Measurements from ENCODE around the gene RNF214.

RNF214 gene

GRCh38 chr11:117289795-117290194 lies 57.3 kb downstream of the RNF214 start:
- no peak for DNase-seq

DNA sequence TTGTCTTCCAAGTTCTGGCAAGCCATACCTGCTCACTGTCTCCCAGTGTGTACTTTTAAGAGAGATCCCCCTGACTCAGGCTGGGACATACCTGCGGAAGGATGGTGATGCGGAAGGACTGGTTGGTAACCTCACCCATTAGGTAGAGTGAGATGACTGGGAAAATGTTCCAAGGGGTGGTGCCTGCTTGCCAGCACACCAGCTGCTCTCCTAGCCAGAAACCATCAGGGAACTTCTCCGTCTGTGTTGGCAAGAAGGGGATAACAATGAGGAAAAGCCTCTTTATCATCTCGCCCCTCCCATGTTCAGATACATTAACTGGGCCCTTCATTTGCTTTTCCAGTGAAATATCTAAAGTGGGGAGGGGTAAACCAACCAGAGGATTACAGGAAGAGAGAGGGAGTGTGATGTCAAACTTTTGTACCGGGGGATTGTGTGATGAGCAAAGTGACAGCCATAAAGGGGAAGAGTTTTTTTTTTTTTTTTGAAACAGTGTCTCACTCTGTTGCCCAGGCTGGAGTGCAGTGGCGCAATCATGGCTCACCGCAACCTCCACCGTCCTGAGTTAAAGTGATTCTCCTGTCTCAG lies 58.4 kb downstream of the RNF214 start, which contains the start of gene BACE1-AS:
Gene BACE1-AS, plus strand, starts transcription at position 538 of the 588 bp plus-strand sequence.
- DNase-seq = no peak

GRCh38 chr11:117292616-117293015 lies 60.1 kb downstream of the RNF214 start:
- no peak for DNase-seq

- no peak for DNase-seq
These were observed 63.1 kb downstream of the RNF214 start for GRCh38 chr11:117295438-117296137.

- DNase-seq = no peak
These were observed 64.4 kb downstream of the RNF214 start for GRCh38 chr11:117296881-117297280.

DNA sequence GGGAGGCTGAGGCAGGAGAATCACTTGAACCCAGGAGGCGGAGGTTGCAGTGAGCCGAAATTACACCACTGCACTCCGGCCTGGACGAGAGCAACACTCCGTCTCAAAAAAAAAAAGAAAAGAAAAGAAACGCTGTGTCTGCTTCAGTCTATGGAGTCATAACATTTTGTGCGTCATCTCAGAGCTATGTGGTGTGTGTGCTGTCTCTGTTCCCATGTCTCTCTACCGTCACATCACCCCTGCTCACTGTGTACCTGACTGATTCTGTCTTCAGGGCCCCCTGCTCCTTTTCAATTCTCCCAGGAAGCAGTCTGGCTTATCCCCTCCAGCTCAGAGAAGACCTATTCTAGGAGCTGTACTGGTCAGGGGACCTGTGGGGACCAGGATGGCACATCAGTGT lies 65.7 kb downstream of the RNF214 start:
- DNase-seq = no peak

DNA sequence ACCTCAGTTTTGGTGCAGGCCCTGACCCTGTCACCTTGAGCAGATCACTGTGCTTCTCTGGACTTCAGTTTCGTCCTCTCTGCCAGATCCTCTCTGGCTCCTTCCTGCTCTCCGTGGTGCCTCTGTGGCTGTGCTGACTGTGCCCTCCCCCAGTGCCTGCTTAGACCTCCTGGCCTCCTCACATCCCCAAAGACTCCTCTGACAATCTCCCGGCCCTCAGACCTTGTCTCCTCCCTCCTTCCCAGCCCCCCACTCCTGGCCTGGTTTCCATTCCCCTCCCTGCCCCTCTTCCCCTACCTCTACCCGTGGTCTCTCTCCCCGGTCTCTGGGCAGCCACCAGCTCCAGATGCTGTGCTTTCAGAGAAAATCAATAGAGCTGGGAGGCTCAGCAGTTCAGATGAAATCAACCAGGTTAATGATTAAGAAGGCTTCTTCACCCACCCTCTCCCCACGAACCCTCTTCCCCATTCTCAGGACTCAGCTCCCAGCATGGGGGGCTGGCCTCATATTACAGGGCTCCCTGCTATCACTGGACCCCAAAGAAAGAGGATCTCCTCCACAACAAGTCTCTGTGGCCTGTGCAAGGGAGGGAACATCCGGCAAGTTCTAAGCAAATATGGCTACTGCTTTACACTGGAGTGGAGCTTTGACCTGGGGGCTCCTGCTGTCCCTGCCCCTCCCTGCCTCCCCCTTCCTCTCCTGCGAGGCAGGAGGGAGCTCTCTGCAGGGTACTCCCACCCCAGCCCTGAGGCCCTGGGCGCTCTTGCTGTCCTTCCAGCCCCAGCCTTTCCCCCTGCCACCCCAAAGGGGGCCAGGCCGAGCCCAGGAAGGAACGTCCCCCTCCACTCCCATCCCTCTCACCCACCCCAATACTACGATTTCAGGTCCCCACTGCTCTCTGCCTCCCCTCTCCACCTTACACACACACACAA lies 67.1 kb downstream of the RNF214 start:
- no peak for DNase-seq

GRCh38 chr11:117300283-117300663 lies 67.8 kb downstream of the RNF214 start:
- no peak for DNase-seq

- DNase-seq = no peak
These were observed 68.3 kb downstream of the RNF214 start for GRCh38 chr11:117300773-117301172.

GRCh38 chr11:117302228-117302627 lies 69.8 kb downstream of the RNF214 start:
- no peak for DNase-seq

DNA sequence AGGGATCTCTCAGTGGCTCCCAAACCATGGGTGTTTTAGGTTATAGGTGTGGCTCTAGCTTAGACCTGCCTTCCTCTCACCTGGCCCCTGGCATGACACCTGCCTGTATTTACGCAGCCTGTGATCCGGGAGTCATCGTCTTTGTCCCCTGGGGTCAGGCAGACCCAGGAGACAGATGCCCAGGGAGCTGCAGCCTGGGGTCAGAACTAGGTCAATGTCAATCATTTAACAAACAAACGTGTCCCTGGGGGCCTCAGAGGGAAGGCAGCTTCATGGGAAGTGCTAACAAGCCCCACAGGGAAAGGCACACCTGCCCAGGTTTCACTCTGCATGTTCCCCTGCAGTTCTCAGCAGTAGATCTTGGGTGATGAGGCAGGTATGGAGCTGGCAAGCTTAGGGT lies 70.6 kb downstream of the RNF214 start:
- no peak for DNase-seq

- DNase-seq = no peak
These were observed 71.3 kb downstream of the RNF214 start for GRCh38 chr11:117303646-117304315.

DNA sequence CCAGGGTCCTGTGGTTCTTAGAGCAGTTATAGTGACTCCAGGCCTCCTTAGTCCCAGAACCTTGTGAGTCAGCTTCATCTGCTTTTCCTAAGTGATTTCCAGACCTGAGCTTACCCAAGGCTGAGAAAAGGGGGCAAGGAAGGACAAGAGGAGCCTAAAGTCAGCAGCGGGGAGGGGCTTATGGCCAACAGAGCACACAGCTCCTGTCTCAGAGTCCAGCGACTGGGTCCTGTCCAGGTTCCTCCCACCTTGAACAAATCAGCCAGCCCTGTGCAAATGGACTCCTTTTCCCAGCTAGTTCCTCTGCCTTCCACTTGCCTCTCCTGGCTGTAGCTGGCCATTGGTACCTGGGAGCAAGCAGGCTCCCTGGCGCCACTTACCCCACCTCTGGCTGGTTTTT lies 72.7 kb downstream of the RNF214 start:
- DNase-seq = no peak

DNA sequence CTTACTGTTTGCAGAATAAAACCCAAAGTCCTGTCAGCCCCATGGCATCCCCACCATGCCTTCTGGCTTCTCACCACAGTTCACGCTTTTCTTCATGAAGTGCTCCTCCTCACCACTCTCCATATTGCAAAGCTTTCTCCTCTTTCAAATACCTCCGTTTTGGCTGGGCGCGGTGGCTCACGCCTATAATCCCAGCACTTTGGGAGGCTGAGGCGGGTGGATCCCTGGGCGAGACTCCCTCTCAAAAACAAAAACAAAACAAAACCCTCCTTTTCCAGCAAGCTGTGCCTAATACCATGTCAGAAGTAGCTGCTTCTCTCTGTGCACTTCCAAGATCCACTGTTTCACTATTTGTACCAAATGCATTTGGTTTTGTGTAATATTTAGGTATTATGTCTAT lies 76.8 kb downstream of the RNF214 start:
- no peak for DNase-seq

- no peak for DNase-seq
These were observed 80.6 kb downstream of the RNF214 start for GRCh38 chr11:117313091-117313490.

DNA sequence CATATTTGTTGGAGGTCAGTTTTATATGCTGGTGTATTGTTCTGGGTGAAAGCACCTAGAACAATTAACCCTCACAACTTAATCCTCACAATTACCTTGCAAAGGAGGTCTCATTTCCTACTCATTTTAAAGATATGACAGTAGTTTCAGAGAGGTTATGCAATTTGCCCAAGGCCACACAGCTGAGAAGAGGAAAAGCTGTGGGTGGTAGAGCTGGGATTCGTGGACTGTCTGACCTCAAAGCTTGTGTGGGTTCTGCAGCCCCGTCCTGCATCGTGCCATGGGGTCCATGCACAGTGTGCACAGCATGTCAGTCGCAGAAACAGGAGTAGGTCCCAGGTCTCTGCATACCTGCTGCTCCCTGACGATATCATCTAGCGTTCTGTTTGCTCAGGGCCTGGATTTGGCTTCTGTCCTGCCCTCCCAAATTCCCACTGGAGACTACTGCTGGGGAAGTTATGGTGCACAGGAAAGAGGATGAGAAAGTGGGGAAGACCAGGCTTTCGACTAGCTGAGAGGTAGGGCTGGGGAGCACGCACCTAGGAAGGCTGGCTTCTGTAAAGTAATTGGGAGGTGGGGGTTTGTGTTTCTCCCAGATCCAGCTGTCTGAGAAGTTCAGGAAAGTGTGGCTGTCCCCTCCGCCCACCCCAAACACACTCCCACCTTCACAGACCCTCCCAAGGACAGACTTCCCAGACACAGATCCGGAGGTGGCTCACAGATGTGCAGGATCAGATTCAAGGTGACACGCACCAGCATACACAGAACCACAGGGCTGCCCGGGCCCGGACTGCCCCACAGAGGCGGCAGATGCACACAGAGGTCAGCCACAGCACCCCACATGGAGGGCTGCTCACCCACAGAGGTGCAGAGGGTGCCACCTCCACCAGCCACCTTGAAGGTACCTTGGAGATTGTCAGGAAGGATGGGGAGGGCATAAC lies 81.6 kb downstream of the RNF214 start:
- DNase-seq = no peak

DNA sequence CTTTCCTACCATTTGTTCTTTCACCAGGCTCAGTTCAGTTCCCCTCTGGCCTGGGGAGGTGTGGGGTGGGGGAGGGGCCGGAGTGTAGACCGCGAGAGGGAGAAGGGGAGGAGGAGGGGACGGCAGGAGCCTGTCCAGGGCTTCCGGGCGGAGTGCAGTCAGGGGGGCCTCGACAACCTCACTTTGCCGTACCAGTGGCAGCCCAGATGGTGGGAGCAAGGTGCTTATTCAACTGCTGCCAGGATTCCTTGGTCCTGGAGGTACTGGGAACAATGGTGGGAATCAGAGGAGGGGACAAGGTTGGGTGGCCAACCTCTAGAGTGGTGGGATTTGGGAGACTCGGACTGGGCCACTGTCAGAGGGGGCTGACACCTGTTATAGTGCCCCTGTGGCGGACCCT lies 82.4 kb downstream of the RNF214 start:
- no peak for DNase-seq

DNA sequence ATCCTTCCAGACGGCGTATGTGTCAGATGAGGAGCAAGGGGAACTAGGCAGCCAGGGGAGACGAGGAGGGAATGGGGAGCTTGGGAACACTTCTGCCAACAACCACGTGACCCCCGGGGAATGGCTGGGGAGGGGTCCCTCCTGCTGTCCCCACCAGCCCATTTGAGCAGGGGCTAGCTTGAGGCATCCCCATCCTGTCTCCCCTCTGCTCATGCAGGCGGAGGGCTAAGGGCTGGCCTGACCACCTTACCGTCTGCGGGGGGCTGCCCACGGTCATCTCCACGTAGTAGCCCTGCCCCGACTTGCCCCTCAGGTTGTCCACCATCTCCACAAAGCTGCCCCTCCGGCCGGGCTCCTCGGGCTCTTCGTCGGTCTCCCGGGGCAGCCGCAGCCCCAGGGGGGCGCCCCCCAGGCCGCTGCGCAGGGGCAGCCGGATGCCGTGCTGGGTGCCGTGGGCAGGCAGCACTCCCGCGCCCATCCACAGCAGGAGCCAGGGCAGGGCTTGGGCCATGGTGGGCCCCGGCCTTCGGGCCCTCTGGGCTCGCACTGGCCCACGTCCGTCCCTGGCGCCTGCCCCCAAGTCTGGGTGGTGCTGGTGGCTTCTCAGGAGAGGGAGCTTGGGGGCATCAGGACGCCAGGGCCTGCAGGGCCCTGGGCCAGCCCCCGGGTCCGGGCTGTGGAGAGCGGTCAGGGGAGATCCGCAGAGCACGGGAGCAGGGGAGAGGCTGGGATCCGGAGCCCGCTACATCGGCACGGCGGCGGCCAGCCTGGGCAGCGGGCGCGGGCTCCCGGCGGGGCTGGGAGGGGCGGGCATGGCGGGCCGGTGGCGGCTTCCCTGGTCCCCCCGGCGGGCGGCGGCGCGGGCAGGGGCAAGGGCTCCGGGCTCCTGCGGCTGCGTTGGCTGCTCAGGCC lies 83.1 kb downstream of the RNF214 start:
- no peak for DNase-seq

DNA sequence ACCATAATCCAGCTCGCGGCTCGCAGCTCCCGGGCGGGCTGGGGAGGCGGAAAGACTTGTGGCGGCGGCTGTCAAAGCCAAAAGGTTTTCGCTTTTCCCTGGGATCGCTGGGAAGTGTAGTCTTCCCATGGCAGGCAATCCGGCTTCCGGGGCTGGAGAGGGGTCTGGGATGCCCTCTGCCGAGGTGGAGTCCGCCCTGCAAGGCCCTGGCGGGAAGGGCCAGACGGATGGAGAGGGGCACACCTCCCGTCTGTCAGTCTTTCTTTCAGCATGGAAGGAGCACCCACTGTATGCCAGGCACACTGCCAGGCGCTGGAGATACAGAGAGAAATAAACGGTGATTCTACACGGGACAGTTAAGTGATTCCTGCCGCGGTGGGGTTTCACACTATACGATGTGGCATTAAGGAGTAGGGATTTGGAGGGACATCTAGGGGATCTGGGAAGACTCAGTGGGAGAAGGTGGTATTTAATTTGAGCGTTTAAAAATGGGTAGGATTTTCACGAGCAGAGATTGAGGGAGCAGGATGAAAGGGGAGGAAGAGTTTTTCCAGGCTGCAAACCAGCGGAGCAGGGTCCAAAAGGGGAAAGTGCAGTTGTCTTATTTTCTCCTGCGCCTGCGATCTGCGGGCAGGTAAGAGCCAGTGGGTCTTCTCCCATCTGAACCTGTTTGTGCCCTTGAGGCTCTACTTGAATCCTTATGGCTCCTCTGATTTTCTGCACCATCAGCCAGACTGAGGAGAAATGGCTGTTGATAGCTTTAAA lies 83.9 kb downstream of the RNF214 start, which contains the start of gene BACE1:
Gene BACE1, minus strand, starts transcription at position 60 of the 765 bp plus-strand sequence. CDS start 461 bp downstream, outside the sequence.
- DNase-seq = no peak

DNA sequence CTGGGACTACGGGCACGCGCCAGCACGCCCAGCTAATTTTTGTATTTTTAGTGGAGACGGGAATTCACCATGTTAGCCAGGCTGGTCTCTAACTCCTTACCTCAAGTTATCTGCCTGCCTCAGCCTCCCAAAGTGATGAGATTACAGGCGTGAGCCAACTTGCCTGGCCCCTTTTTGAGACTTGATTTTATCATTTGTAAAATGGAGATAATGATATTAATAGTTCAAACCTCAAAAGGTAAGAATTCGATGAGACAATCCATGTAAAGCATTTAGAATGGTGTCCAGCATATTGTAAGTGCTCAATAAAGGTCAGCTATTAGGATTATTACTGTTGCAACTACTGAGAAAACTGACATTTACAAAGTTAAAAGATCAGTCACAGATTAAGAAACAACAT lies 86.3 kb downstream of the RNF214 start:
- DNase-seq = no peak
